ENCODE data around the gene MEI1.

MEI1 gene

GRCh38 chr22:41801147-41801819 lies 102.0 kb downstream of the MEI1 start:
- Histone ChIP-seq H3K27ac (peak overlapping the region; percentile 93), H3K4me3 (ENCODE audit: low read depth, low read length) (peak overlapping the region; percentile 77), H3K9me3 (ENCODE audit: severe bottlenecking) (no peaks in the 10 kb centered on the region), H3K27me3 (ENCODE audit: insufficient read depth, low read depth, severe bottlenecking) (no peaks in the 10 kb centered on the region), H3K36me3 (peaks cover 11% of the 10 kb centered on the region)
- no peak for TF ChIP-seq CTCF (IDR thresholded peaks at IDR 0.05; ENCODE audit: low read depth, low read length)
- no peak for DNase-seq

GRCh38 chr22:41801886-41802285 lies 102.6 kb downstream of the MEI1 start:
- Histone ChIP-seq H3K27me3 (ENCODE audit: insufficient read depth, low read depth, severe bottlenecking) (no peaks in the 10 kb centered on the region), H3K9me3 (ENCODE audit: severe bottlenecking) (no peaks in the 10 kb centered on the region), H3K27ac (no peak overlapping the region), H3K4me3 (ENCODE audit: low read depth, low read length) (peak overlapping the region; percentile 77), H3K36me3 (peaks cover 16% of the 10 kb centered on the region)
- DNase-seq = no peak
- no peak for TF ChIP-seq CTCF (IDR thresholded peaks at IDR 0.05; ENCODE audit: low read depth, low read length)

GRCh38 chr22:41805639-41806038 lies 106.3 kb downstream of the MEI1 start:
- H3K9me3 ChIP-seq (ENCODE audit: severe bottlenecking) = no peaks in the 10 kb centered on the region
- no peak for TF ChIP-seq CTCF (IDR thresholded peaks at IDR 0.05; ENCODE audit: low read depth, low read length)
- H3K27ac ChIP-seq = no peak overlapping the region
- DNase-seq = no peak
- H3K36me3 ChIP-seq = peaks cover 30% of the 10 kb centered on the region
- no peaks in the 10 kb centered on the region for H3K27me3 ChIP-seq (ENCODE audit: insufficient read depth, low read depth, severe bottlenecking)
- H3K4me3 ChIP-seq (ENCODE audit: low read depth, low read length) = no peak overlapping the region

DNA sequence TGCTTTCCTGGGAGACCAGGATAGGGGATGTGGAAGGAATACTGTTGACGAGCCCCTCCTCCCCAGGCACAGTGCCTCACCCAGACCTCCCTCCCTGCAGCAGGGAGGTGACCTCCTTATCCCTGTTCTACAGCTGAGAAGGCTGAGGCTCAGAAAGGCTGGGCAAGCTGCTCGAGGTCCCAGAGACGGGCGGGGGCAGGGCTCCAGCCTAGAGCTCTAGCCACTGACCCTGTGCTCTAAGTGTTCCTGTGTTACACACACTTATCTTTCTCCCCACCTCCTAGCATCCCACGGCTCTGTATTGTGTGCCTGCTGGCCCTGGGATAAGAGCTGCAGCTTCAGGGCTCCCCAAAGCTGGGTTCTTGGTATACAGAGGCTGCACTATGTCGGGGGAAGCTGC lies 109.1 kb downstream of the MEI1 start:
- TF ChIP-seq CTCF (IDR thresholded peaks at IDR 0.05; ENCODE audit: low read depth, low read length) = no peak
- Histone ChIP-seq H3K27me3 (ENCODE audit: insufficient read depth, low read depth, severe bottlenecking) (no peaks in the 10 kb centered on the region), H3K9me3 (ENCODE audit: severe bottlenecking) (no peaks in the 10 kb centered on the region)

GRCh38 chr22:41810022-41810421 lies 110.7 kb downstream of the MEI1 start:
- H3K9me3 ChIP-seq (ENCODE audit: severe bottlenecking) = no peaks in the 10 kb centered on the region
- DNase-seq = no peak
- no peak overlapping the region for H3K27ac ChIP-seq
- peaks cover 57% of the 10 kb centered on the region for H3K36me3 ChIP-seq
- no peaks in the 10 kb centered on the region for H3K27me3 ChIP-seq (ENCODE audit: insufficient read depth, low read depth, severe bottlenecking)
- H3K4me3 ChIP-seq (ENCODE audit: low read depth, low read length) = no peak overlapping the region
- no peak for TF ChIP-seq CTCF (IDR thresholded peaks at IDR 0.05; ENCODE audit: low read depth, low read length)

More for the DNA sequence above, 109.1 kb downstream of the MEI1 start:
- DNase-seq = peak; percentile 40
- Histone ChIP-seq H3K4me3 (ENCODE audit: low read depth, low read length) (no peak overlapping the region), H3K36me3 (peaks cover 47% of the 10 kb centered on the region), H3K27ac (peak overlapping the region; percentile 29; the same call in 1 of the 2 replicates)

All from WERI-Rb-1 (cell line).